HCT116 (cell line): ENCODE results near the gene PA2G4. TPM values are rescaled to one million over a fixed set of nuclear protein-coding genes. Genes with fewer than 3 reads are reported as not detected.
A peak's percentile ranks its signal among the peaks of the same experiment; 100 is the strongest.

Source experiments
- ATAC-seq: fragments of 200-7000 bp; cut with Tn5 transposase; 2 replicates; pipeline ENCODE4 v1.9.1; 2020; ENCODE audit warnings: mild to moderate bottlenecking, moderate library complexity
- BruUV-seq: library from RNA; stranded (reverse); fragments of 400-500 nt; replicated peaks from 2 replicates; lab custom pipeline; 2021; lab: Mats Ljungman, UMichigan
- CTCF ChIA-PET: fragments of 300-600 bp; sonication (Branson Sonifier 250); formaldehyde crosslinking; loops from one replicate; lab custom pipeline; 2021; ENCODE audit warnings: antibody characterized with exemption; lab: Charles Lee
- POLR2A ChIA-PET: fragments of 300-600, 350-600 bp; sonication (Branson Sonifier 250); formaldehyde crosslinking; loops from one replicate; lab custom pipeline; 2021; ENCODE audit warnings: antibody characterized with exemption; lab: Charles Lee
- RAD21 ChIA-PET, 2 experiments: fragments of 300-600 bp; sonication (Branson Sonifier 250); formaldehyde crosslinking; loops; one replicate each; lab custom pipeline; 2023; ENCODE audit warnings: low total read pairs in 2 of 2; ENCODE audit not compliant: uncharacterized antibody in 2 of 2, unreplicated experiment in 2 of 2, low non-redundant PET in 1 of 2; lab: Charles Lee
- DNase-seq: peaks from one replicate; pipeline ENCODE4 v3.0.0-alpha.2; 2010; ENCODE audit warnings: low read depth, low spot score
- H2AFZ ChIP-seq: fragments of 200-600 bp; shearing (Covaris generic), sonication (generic); 2 replicates; pipeline ENCODE4 v1.6.1; 2017; ENCODE audit warnings: low read depth, mixed run types, mixed read lengths, antibody characterized with exemption, low read length; ENCODE audit not compliant: poor library complexity, severe bottlenecking
- H3K27ac ChIP-seq: 2 replicates; pipeline ENCODE4 v1.5.1; 2012; ENCODE audit warnings: low read depth, low read length
- H3K27me3 ChIP-seq: fragments of 200-600 bp; sonication (generic); 2 replicates; pipeline ENCODE4 v1.6.1; 2016; ENCODE audit warnings: mixed run types, low read length, mixed read lengths; ENCODE audit not compliant: insufficient read depth
- H3K36me3 ChIP-seq, 2 experiments: fragments of 200-500 bp in 1 of 2; fragments of 200-600 bp in 1 of 2; sonication (Bioruptor generic) in 1 of 2; sonication (generic) in 1 of 2; 2 replicates each; pipeline versions ENCODE4 v1.5.1 to v1.6.1; 2014 to 2016; ENCODE audit warnings: low read length in 2 of 2, inconsistent platforms in 1 of 2, mixed read lengths in 1 of 2, mixed run types in 1 of 2; ENCODE audit not compliant: insufficient read depth in 2 of 2, control insufficient read depth in 1 of 2
- H3K4me1 ChIP-seq, 2 experiments: fragments of 200-600 bp in 1 of 2; sonication (generic) in 1 of 2; 2 replicates each; pipeline versions ENCODE4 v1.5.1 to v1.6.1; 2012 to 2017; ENCODE audit warnings: low read length in 2 of 2, inconsistent platforms in 1 of 2, mild to moderate bottlenecking in 1 of 2, mixed read lengths in 1 of 2, mixed run types in 1 of 2, moderate library complexity in 1 of 2; ENCODE audit not compliant: insufficient read depth in 2 of 2, control insufficient read depth in 1 of 2
- H3K4me2 ChIP-seq: fragments of 200-600 bp; sonication (generic); 2 replicates; pipeline ENCODE4 v1.6.1; 2017; ENCODE audit warnings: mixed run types, low read length, mixed read lengths
- H3K4me3 ChIP-seq, 2 experiments: fragments of 200-600 bp in 1 of 2; sonication (generic) in 1 of 2; replicated peaks in 1 of 2; 2 replicates each; pipeline ENCODE4 v1.5.1; 2011 to 2016; ENCODE audit warnings: low read length in 2 of 2, control low read depth in 1 of 2, low read depth in 1 of 2, mild to moderate bottlenecking in 1 of 2, mixed read lengths in 1 of 2, mixed run types in 1 of 2
- H3K79me2 ChIP-seq: fragments of 200-600 bp; sonication (generic); 2 replicates; pipeline ENCODE4 v1.6.1; 2017; ENCODE audit warnings: mild to moderate bottlenecking, mixed run types, low read length, moderate library complexity, mixed read lengths; ENCODE audit not compliant: insufficient read depth
- H3K9ac ChIP-seq: fragments of 200-600 bp; sonication (generic); 2 replicates; pipeline ENCODE4 v1.6.1; 2016; ENCODE audit warnings: low read length, mixed read lengths
- H3K9me2 ChIP-seq: fragments of 200-600 bp; sonication (generic), shearing (Covaris generic); 2 replicates; pipeline ENCODE4 v1.6.1; 2017; ENCODE audit warnings: mixed run types, mild to moderate bottlenecking, moderate library complexity; ENCODE audit not compliant: insufficient read depth
- H3K9me3 ChIP-seq, 2 experiments: fragments of 200-500 bp in 1 of 2; fragments of 200-600 bp in 1 of 2; sonication (Bioruptor generic) in 1 of 2; sonication (generic) in 1 of 2; 2 replicates each; pipeline ENCODE4 v1.6.1; 2014 to 2017; ENCODE audit warnings: low read length in 2 of 2, mixed read lengths in 2 of 2, inconsistent platforms in 1 of 2, low read depth in 1 of 2, mild to moderate bottlenecking in 1 of 2, mixed run types in 1 of 2, moderate library complexity in 1 of 2; ENCODE audit not compliant: control insufficient read depth in 1 of 2, insufficient read depth in 1 of 2
- H4K20me1 ChIP-seq: fragments of 200-600 bp; sonication (generic), shearing (Covaris generic); 2 replicates; pipeline ENCODE4 v1.6.1; 2017; ENCODE audit warnings: mixed run types, mild to moderate bottlenecking, moderate library complexity; ENCODE audit not compliant: insufficient read depth
- CBX3 ChIP-seq: IDR thresholded peaks from 2 replicates; pipeline ENCODE4 v1.6.1; 2012; ENCODE audit warnings: low read depth
- ELF1 ChIP-seq: IDR thresholded peaks from 2 replicates; pipeline ENCODE4 v1.6.1; 2012; ENCODE audit warnings: low read depth, borderline replicate concordance
- FOSL1 ChIP-seq: IDR thresholded peaks from 2 replicates; pipeline ENCODE4 v1.6.1; 2012; ENCODE audit warnings: low read depth
- JUND ChIP-seq: IDR thresholded peaks from 2 replicates; pipeline ENCODE4 v1.6.1; 2012
- POLR2A ChIP-seq: IDR thresholded peaks from 2 replicates; pipeline ENCODE4 v1.7.0; 2011; ENCODE audit warnings: borderline replicate concordance; ENCODE audit not compliant: insufficient read depth, insufficient read length; ENCODE audit errors: extremely low read depth
- RAD21 ChIP-seq: IDR thresholded peaks from 2 replicates; pipeline ENCODE4 v1.6.1; 2012; ENCODE audit warnings: low read depth, mild to moderate bottlenecking
- SRF ChIP-seq: IDR thresholded peaks from 2 replicates; pipeline ENCODE4 v1.6.1; 2012; ENCODE audit warnings: low read depth
- ZBTB33 ChIP-seq: IDR thresholded peaks from 2 replicates; pipeline ENCODE4 v1.6.1; 2011; ENCODE audit warnings: mild to moderate bottlenecking, low read length, moderate library complexity; ENCODE audit not compliant: insufficient replicate concordance; ENCODE audit errors: extremely low read depth
- intact Hi-C: fragments of 100-400 bp; cut with micrococcal nuclease; formaldehyde crosslinking; loops from 2 replicates; pipeline ENCODE4 v1.10.0; 2022
- total RNA-seq: library from RNA; stranded (reverse); gene quantifications from one replicate; pipeline ENCODE4 v1.2.1, GENCODE V29; 2021; ENCODE audit not compliant: unreplicated experiment

The PA2G4 gene
- total RNA-seq, 1 experiment from 2014 or later, result 302 TPM

- Histone ChIP-seq H3K4me3 (peak overlapping the region; percentile 68 to 71), H3K4me2 (peak overlapping the region; percentile 81)
- no peak for DNase-seq
- TF ChIP-seq FOSL1 (no peak), SRF (no peak), CBX3 (no peak), ELF1 (no peak), POLR2A (no peak), JUND (no peak), RAD21 (no peak), ZBTB33 (no peak)
- TF ChIP-seq, all 23 proteins: peak for 0
- Histone ChIP-seq H4K20me1 (no peaks in the 10 kb centered on the region), H3K9ac (peak overlapping the region; percentile 80), H2AFZ (no peak overlapping the region), H3K36me3 (no peaks in the 10 kb centered on the region; a peak in 1 of 4 replicates), H3K4me1 (peaks cover 18 to 30% of the 10 kb centered on the region in 2 experiments), H3K27me3 (no peaks in the 10 kb centered on the region), H3K9me3 (no peaks in the 10 kb centered on the region), H3K79me2 (no peaks in the 10 kb centered on the region; the same call in 1 of the 2 replicates), H3K9me2 (no peaks in the 10 kb centered on the region), H3K27ac (peak overlapping the region; percentile 91)
- ChIA-PET POLR2A (no interaction called here), RAD21 (no interaction called here), CTCF (no interaction called here)
- TSS peak; percentile 83 for BruUV-seq
- intact Hi-C loops, result loop anchor here (2.0 kb wide), 1 partner anchor 24 kb away; the partner anchor contains the start of gene ESYT1
- ATAC-seq, result no peak
Observed at GRCh38 chr12:56152756-56153677, 48.7 kb downstream of the PA2G4 start.
